SU-DHL-6 (cell line): ENCODE results near the gene EML4.

ENCODE experiments used
- H2AFZ ChIP-seq: fragments of 200-600 bp; sonication (generic); 2 replicates; pipeline ENCODE4 v1.6.1; 2014; ENCODE audit warnings: low read depth, mild to moderate bottlenecking, moderate library complexity, mixed read lengths, antibody characterized with exemption, low read length; ENCODE audit not compliant: severe bottlenecking
- H3F3A ChIP-seq: fragments of 200-600 bp; shearing (Covaris generic); 2 replicates; pipeline ENCODE4 v1.6.0; 2016; ENCODE audit warnings: antibody characterized with exemption, mild to moderate bottlenecking; ENCODE audit not compliant: insufficient read depth
- H3K27ac ChIP-seq: fragments of 200-600 bp; sonication (generic); 2 replicates; pipeline ENCODE4 v1.5.1; 2016; ENCODE audit warnings: low read depth, mild to moderate bottlenecking, low read length, moderate library complexity, mixed read lengths
- H3K27me3 ChIP-seq: fragments of 200-600 bp; sonication (generic), shearing (Covaris generic); 2 replicates; pipeline ENCODE4 v1.6.0; 2014; ENCODE audit warnings: mild to moderate bottlenecking, low read length
- H3K36me3 ChIP-seq: fragments of 200-600 bp; sonication (generic); 2 replicates; pipeline ENCODE4 v1.6.1; 2014; ENCODE audit warnings: mild to moderate bottlenecking, low read length, mixed read lengths
- H3K4me2 ChIP-seq: fragments of 300-600, 200-600 bp; shearing (Covaris generic), sonication (generic); 2 replicates; pipeline ENCODE4 v1.6.0; 2014; ENCODE audit warnings: low read length, low read depth, mild to moderate bottlenecking; ENCODE audit not compliant: poor library complexity, severe bottlenecking
- H3K4me3 ChIP-seq: fragments of 200-600 bp; sonication (generic); 2 replicates; pipeline ENCODE4 v1.5.1; 2014; ENCODE audit warnings: antibody characterized with exemption, low read length, mild to moderate bottlenecking, mixed read lengths; ENCODE audit not compliant: insufficient read depth, poor library complexity, severe bottlenecking
- H3K79me2 ChIP-seq: fragments of 200-600 bp; sonication (generic); 2 replicates; pipeline ENCODE4 v1.6.1; 2014; ENCODE audit warnings: mild to moderate bottlenecking, low read length, moderate library complexity; ENCODE audit not compliant: insufficient read depth
- H3K9ac ChIP-seq: fragments of 200-600 bp; sonication (generic); 2 replicates; pipeline ENCODE4 v1.7.0; 2014; ENCODE audit warnings: mild to moderate bottlenecking, low read length
- H3K9me2 ChIP-seq: fragments of 200-600 bp; sonication (generic); replicated peaks from 2 replicates; pipeline ENCODE4 v1.6.1; 2014; ENCODE audit warnings: low read length; ENCODE audit not compliant: insufficient read depth
- H3K9me3 ChIP-seq: fragments of 200-600 bp; sonication (generic); 2 replicates; pipeline ENCODE4 v1.6.1; 2014; ENCODE audit warnings: low read length, mixed read lengths; ENCODE audit not compliant: insufficient read depth
- H4K20me1 ChIP-seq: fragments of 200-600 bp; sonication (generic); 2 replicates; pipeline ENCODE4 v1.6.1; 2014; ENCODE audit warnings: low read depth, mild to moderate bottlenecking, antibody characterized with exemption, low read length, moderate library complexity, mixed read lengths
- EZH2phosphoT487 ChIP-seq: fragments of 200-600 bp; sonication (generic), shearing (Covaris generic); conservative IDR thresholded peaks from 2 replicates; pipeline ENCODE4 v1.6.1; 2018; ENCODE audit warnings: mild to moderate bottlenecking, antibody characterized with exemption, low read length, moderate library complexity, mixed read lengths
- TF ChIP-seq, protein P1 (sequence below): fragments of 200-600 bp; sonication (generic); IDR thresholded peaks from one replicate; pipeline ENCODE4 v1.5.1; 2017; ENCODE audit warnings: antibody characterized with exemption, mild to moderate bottlenecking, low read length, moderate library complexity; ENCODE audit not compliant: insufficient read depth, poor library complexity, severe bottlenecking

EML4 gene

GRCh38 chr2:42225573-42225972, 56.4 kb downstream of the EML4 start:
- Histone ChIP-seq H3K27me3 (no peaks in the 10 kb centered on the region), H3K4me2 (no peak overlapping the region), H4K20me1 (peaks cover 5% of the 10 kb centered on the region; the same call in 1 of the 2 replicates), H3K4me3 (no peak overlapping the region), H3K36me3 (no peaks in the 10 kb centered on the region), H2AFZ (no peak overlapping the region), H3K9me2 (no peaks in the 10 kb centered on the region), H3K9me3 (no peaks in the 10 kb centered on the region), H3K9ac (no peak overlapping the region), H3F3A (0 out of 2 replicates have a peak, but pooled peaks cover 6% of the 10 kb centered on the region), H3K27ac (no peak overlapping the region), H3K79me2 (peaks cover 27% of the 10 kb centered on the region)
- TF ChIP-seq, protein P1, sequence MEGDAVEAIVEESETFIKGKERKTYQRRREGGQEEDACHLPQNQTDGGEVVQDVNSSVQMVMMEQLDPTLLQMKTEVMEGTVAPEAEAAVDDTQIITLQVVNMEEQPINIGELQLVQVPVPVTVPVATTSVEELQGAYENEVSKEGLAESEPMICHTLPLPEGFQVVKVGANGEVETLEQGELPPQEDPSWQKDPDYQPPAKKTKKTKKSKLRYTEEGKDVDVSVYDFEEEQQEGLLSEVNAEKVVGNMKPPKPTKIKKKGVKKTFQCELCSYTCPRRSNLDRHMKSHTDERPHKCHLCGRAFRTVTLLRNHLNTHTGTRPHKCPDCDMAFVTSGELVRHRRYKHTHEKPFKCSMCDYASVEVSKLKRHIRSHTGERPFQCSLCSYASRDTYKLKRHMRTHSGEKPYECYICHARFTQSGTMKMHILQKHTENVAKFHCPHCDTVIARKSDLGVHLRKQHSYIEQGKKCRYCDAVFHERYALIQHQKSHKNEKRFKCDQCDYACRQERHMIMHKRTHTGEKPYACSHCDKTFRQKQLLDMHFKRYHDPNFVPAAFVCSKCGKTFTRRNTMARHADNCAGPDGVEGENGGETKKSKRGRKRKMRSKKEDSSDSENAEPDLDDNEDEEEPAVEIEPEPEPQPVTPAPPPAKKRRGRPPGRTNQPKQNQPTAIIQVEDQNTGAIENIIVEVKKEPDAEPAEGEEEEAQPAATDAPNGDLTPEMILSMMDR: no peak
- TF ChIP-seq EZH2phosphoT487: no peak

GRCh38 chr2:42227491-42227890, 58.3 kb downstream of the EML4 start:
- no peak overlapping the region for H3K27ac ChIP-seq
- no peak overlapping the region for H3K9ac ChIP-seq
- H3K79me2 ChIP-seq: peaks cover 35% of the 10 kb centered on the region
- 0 out of 2 replicates have a peak, but pooled peaks cover 6% of the 10 kb centered on the region for H3F3A ChIP-seq
- no peak overlapping the region for H2AFZ ChIP-seq
- no peaks in the 10 kb centered on the region for H3K36me3 ChIP-seq
- no peak overlapping the region for H3K4me3 ChIP-seq
- peaks cover 5% of the 10 kb centered on the region; the same call in 1 of the 2 replicates for H4K20me1 ChIP-seq
- H3K9me3 ChIP-seq: no peaks in the 10 kb centered on the region
- TF ChIP-seq, protein P1: no peak
- TF ChIP-seq EZH2phosphoT487: no peak
- no peaks in the 10 kb centered on the region for H3K9me2 ChIP-seq
- H3K27me3 ChIP-seq: no peaks in the 10 kb centered on the region
- no peak overlapping the region for H3K4me2 ChIP-seq

DNA sequence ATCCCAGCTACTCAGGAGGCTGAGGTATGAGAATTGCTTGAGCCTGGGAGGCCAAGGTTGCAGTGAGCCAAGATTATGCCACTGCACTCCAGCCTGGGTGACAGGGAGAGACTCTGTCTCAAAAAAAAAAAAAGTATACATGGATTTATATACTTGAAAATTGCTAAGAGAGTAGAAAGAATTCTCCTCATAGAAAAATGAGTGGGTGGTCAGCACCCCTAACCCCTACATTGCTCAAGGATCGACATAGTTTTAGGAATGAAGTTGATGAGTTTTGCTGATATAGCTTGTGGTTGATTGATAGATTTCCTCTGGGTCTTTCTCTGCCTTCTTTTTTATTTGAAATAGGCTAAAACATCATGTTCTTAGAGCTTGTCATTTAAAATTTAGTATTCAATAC, 58.9 kb downstream of the EML4 start:
- Histone ChIP-seq H3K4me2 (no peak overlapping the region), H3K79me2 (peaks cover 32% of the 10 kb centered on the region), H3K27me3 (no peaks in the 10 kb centered on the region), H3K36me3 (no peaks in the 10 kb centered on the region), H3F3A (0 out of 2 replicates have a peak, but pooled peaks cover 6% of the 10 kb centered on the region), H2AFZ (no peak overlapping the region), H3K9ac (no peak overlapping the region), H3K9me2 (no peaks in the 10 kb centered on the region), H3K27ac (no peak overlapping the region), H4K20me1 (peaks cover 5% of the 10 kb centered on the region; the same call in 1 of the 2 replicates), H3K9me3 (no peaks in the 10 kb centered on the region), H3K4me3 (no peak overlapping the region)
- TF ChIP-seq EZH2phosphoT487: no peak
- TF ChIP-seq, protein P1: no peak
